ENCODE data around the gene CSPG4.

DNA sequence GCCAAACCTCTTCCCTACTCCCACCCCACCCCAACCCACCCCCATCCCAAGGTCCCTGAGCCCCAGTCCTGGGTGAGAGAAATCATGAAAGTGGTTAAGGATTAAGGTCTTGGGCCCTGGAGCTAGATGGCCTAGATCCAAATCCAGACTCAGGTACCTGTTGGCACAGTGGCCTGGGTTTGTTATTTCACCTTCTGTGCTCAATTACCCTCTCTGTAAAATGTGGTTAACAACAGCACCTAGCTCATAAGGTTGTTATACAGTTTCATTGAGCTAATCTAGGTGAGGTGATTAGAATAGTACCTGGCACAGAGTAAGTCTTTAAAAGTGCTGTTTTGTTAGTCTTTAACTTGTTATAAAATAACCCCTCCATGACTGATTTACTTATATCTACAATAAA, 80.7 kb downstream of the CSPG4 start:
- TF ChIP-seq POLR2AphosphoS5 (IDR thresholded peaks at IDR 0.05; ENCODE audit: borderline replicate concordance, low read depth, low read length) (no peak), EZH2 (IDR thresholded peaks at IDR 0.05) (no peak), FOXP2 (optimal IDR thresholded peaks at IDR 0.05; ENCODE audit: control extremely low read depth, extremely low read length, insufficient read depth) (no peak)
